ENCODE results near the gene STOM. TPM values are rescaled to one million over a fixed set of nuclear protein-coding genes. Genes with fewer than 3 reads are reported as not detected.

The STOM gene
- total and polyA plus RNA-seq, 2 experiments from 2014 or later, result 11.7 to 13.6 TPM

DNA sequence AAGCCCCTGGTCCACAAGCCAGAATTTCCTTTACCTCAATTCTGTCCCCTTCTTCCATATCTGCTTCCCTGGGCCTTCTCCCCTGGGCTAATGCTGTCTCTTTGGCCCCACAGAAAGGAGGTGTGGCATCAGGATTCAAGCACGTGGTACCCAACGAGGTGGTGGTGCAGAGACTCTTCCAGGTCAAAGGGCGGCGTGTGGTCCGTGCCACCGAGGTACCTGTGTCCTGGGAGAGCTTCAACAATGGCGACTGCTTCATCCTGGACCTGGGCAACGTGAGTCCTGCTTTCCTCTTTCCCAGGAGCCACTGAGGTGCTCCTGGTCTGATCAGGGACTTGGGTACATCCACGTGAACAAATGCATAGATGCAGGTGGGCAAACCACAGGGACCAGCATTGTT is 59.5 kb downstream of the STOM start:
- H3K4me1 ChIP-seq (ENCODE audit: low read depth), result no peaks in the 10 kb centered on the region
- TF ChIP-seq, protein P1, sequence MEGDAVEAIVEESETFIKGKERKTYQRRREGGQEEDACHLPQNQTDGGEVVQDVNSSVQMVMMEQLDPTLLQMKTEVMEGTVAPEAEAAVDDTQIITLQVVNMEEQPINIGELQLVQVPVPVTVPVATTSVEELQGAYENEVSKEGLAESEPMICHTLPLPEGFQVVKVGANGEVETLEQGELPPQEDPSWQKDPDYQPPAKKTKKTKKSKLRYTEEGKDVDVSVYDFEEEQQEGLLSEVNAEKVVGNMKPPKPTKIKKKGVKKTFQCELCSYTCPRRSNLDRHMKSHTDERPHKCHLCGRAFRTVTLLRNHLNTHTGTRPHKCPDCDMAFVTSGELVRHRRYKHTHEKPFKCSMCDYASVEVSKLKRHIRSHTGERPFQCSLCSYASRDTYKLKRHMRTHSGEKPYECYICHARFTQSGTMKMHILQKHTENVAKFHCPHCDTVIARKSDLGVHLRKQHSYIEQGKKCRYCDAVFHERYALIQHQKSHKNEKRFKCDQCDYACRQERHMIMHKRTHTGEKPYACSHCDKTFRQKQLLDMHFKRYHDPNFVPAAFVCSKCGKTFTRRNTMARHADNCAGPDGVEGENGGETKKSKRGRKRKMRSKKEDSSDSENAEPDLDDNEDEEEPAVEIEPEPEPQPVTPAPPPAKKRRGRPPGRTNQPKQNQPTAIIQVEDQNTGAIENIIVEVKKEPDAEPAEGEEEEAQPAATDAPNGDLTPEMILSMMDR (IDR thresholded peaks at IDR 0.05; ENCODE audit: low read depth, low read length), result no peak
- no peak for DNase-seq (ENCODE audit: low read depth in 1 of 2, low spot score in 1 of 2)
- H3K9me3 ChIP-seq (ENCODE audit: low read depth), result no peaks in the 10 kb centered on the region
- no peaks in the 10 kb centered on the region for H3K27me3 ChIP-seq
- H3K36me3 ChIP-seq, result peaks cover 13% of the 10 kb centered on the region
- H3K27ac ChIP-seq, result no peak overlapping the region
- H3K4me3 ChIP-seq, result no peak overlapping the region

- Histone ChIP-seq H3K27ac (no peak overlapping the region), H3K9me3 (ENCODE audit: low read depth) (no peaks in the 10 kb centered on the region), H3K27me3 (no peaks in the 10 kb centered on the region), H3K36me3 (peaks cover 13% of the 10 kb centered on the region), H3K4me3 (no peak overlapping the region), H3K4me1 (ENCODE audit: low read depth) (no peaks in the 10 kb centered on the region)
- TF ChIP-seq, protein P1 (IDR thresholded peaks at IDR 0.05; ENCODE audit: low read depth, low read length), result no peak
- DNase-seq (ENCODE audit: low read depth in 1 of 2, low spot score in 1 of 2), result no peak
Measured at GRCh38 chr9:121309833-121310425, 60.1 kb downstream of the STOM start.

DNA sequence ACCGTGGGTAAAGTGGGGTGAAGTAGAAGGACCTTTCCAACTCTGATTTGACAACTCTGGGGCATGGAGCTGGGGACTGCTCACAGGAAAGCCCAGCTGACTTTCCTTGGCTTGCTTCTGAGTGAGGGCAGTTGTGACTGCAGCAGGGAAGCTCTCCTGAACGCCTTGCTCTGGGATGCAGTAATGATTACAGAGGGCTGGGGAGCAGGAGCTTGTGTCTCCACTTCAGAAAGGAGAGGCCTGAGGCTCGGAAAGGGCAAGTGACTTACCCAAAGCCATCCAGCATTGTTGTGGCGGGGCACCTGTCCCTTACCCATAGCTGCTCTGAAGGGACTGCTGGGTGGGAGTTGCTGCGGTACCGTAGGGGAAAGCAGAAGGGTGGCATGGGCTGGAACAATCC is 60.9 kb downstream of the STOM start:
- Histone ChIP-seq H3K9me3 (ENCODE audit: low read depth) (no peaks in the 10 kb centered on the region), H3K27me3 (no peaks in the 10 kb centered on the region), H3K4me3 (no peak overlapping the region), H3K27ac (no peak overlapping the region), H3K36me3 (peaks cover 17% of the 10 kb centered on the region), H3K4me1 (ENCODE audit: low read depth) (no peaks in the 10 kb centered on the region)
- DNase-seq (ENCODE audit: low read depth in 1 of 2, low spot score in 1 of 2), result no peak
- TF ChIP-seq, protein P1 (IDR thresholded peaks at IDR 0.05; ENCODE audit: low read depth, low read length), result no peak

GRCh38 chr9:121308765-121309164 is 61.3 kb downstream of the STOM start:
- TF ChIP-seq, protein P1 (IDR thresholded peaks at IDR 0.05; ENCODE audit: low read depth, low read length), result no peak
- no peaks in the 10 kb centered on the region for H3K9me3 ChIP-seq (ENCODE audit: low read depth)
- no peak for DNase-seq (ENCODE audit: low read depth in 1 of 2, low spot score in 1 of 2)
- no peaks in the 10 kb centered on the region for H3K27me3 ChIP-seq
- H3K4me3 ChIP-seq, result no peak overlapping the region
- H3K27ac ChIP-seq, result no peak overlapping the region
- H3K36me3 ChIP-seq, result peaks cover 17% of the 10 kb centered on the region
- H3K4me1 ChIP-seq (ENCODE audit: low read depth), result no peaks in the 10 kb centered on the region

DNA sequence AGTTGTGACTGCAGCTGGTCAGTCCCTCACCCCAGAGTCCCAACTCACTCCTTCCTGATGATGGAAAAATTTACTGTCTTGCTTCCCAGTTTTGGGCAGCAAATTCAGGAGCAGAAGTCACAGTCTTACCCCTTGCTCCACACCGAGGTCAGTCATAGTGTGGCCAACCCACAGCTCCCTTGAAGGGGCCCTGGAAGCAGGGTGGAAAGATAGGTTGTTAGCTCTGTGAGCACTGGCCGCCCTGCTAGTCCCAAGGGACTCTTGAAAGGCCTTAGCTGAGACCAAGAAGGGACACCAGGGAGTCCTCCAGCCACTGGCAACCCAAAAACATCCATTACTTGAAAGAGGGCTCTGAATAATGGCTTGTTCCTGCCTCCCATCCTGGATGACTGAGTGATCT is 62.1 kb downstream of the STOM start:
- Histone ChIP-seq H3K27ac (no peak overlapping the region), H3K36me3 (peaks cover 17% of the 10 kb centered on the region)
- TF ChIP-seq, protein P1 (IDR thresholded peaks at IDR 0.05; ENCODE audit: low read depth, low read length), result no peak

More for the DNA sequence above, 62.1 kb downstream of the STOM start:
- H3K4me3 ChIP-seq, result no peak overlapping the region
- H3K27me3 ChIP-seq, result no peaks in the 10 kb centered on the region
- no peak for DNase-seq (ENCODE audit: low read depth in 1 of 2, low spot score in 1 of 2)
- no peaks in the 10 kb centered on the region for H3K9me3 ChIP-seq (ENCODE audit: low read depth)
- H3K4me1 ChIP-seq (ENCODE audit: low read depth), result no peaks in the 10 kb centered on the region
